Uterine smooth muscle cell (primary cell): ENCODE data around the gene BAMBI. TPM values are rescaled to one million over a fixed set of nuclear protein-coding genes. Genes with fewer than 3 reads are reported as not detected.

Experiments used
- total RNA-seq: library from RNA; depleted of rRNA; stranded (reverse); fragments of >200 nt; gene quantifications from 2 replicates; pipeline ENCODE4 v1.2.3, GENCODE V29; 2014

Gene BAMBI, protein sequence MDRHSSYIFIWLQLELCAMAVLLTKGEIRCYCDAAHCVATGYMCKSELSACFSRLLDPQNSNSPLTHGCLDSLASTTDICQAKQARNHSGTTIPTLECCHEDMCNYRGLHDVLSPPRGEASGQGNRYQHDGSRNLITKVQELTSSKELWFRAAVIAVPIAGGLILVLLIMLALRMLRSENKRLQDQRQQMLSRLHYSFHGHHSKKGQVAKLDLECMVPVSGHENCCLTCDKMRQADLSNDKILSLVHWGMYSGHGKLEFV
- total RNA-seq: 0.77 and 2.9 TPM in 2 replicates

DNA sequence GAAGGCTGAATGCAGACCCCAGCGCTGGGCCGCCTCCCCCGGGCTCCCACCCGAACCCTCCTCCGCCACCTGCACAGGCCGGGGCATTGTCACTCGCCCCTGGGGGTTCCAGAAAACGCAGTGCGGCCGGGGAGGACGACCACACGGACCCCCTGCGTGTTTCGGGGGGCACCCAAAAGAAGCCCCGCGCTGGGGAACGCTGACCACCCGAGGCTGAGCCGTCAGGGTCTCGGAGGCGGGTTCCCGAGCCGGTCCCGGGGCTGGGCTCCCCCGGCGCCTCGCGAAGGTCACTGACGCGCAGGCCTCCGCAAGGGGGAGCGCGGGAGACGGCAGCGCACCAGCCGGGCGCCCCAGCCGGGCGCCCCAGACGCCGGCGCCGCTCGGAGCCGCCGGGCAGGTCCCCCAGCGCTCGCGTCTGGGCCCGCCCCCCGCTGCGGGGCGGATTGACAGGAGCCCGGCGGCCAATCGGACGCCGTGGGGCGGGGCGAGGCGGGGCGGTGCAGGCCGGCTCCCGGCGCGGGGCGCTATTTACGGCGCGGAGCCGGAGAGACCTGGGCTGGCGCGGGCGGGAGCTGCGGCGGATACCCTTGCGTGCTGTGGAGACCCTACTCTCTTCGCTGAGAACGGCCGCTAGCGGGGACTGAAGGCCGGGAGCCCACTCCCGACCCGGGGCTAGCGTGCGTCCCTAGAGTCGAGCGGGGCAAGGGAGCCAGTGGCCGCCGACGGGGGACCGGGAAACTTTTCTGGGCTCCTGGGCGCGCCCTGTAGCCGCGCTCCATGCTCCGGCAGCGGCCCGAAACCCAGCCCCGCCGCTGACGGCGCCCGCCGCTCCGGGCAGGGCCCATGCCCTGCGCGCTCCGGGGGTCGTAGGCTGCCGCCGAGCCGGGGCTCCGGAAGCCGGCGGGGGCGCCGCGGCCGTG, at the start of gene BAMBI:
Gene BAMBI, plus strand, starts transcription at position 554 of the 920 bp plus-strand sequence. CDS start 377 bp downstream, outside the sequence.

Other genes starting within 250 kb of the BAMBI start
- gene WAC, start 144.4 kb upstream of the BAMBI start, total RNA-seq: 50.7 and 54.8 TPM in 2 replicates